Measurements from ENCODE around the gene GGT6. TPM values are rescaled to one million over a fixed set of nuclear protein-coding genes. Genes with fewer than 3 reads are reported as not detected.

GGT6 gene
- polyA plus RNA-seq, 3 donors = not detected

DNA sequence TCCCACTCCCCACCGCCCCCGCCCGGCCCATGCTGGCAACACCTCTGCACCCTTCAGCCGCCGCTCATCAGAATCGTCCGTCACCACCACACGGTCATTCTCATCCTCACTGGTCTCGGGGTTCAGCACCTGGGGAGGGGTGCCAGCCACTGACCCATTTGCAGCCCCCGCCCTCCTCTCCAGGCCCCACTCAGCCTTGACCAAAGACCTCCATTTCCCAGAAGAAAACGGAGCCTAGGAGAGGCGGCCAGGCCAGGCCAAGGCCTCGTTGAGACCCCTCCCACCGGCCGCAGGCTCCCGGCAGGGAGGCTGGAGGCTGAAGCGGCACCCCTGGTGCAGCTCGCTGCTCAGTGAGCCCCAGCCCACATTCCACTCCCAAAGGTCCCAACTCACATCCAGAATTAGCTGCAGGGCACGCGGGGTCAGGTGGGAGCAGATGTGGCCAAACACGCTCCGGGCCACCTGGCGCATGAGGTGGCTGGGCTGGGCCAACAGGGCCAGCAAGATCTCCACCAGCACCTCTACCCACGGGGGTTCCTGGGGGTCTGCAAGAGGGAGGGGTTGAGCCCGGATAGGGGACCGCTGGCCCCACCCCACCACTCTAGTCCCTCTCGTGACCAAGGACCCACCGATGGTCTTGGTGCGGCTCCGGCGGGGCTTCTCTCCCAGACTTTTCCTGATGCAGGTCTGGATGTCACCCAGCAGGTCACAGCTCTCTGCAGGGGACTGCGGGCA, 15.0 kb downstream of the GGT6 start:
- Histone ChIP-seq H3K79me2 (ENCODE audit: insufficient read depth, low read length) (no peaks in the 10 kb centered on the region), H3K27me3 (ENCODE audit: control insufficient read depth in 2 of 2, insufficient read depth in 2 of 2, low read length in 2 of 2) (no peaks in the 10 kb centered on the region), H3K36me3 (replicated peaks in 1 of 2; ENCODE audit: control insufficient read depth in 1 of 2, insufficient read depth in 2 of 2, low read length in 2 of 2) (peaks cover 78 to 90% of the 10 kb centered on the region in 2 donors), H3K4me1 (ENCODE audit: control insufficient read depth in 1 of 2, insufficient read depth in 2 of 2, low read length in 2 of 2) (no peaks in the 10 kb centered on the region), H2AFZ (ENCODE audit: insufficient read depth, low read depth, low read length, poor library complexity, severe bottlenecking) (no peak overlapping the region), H3K9me3 (replicated peaks in 1 of 2; ENCODE audit: control insufficient read depth in 1 of 2, insufficient read depth in 1 of 2, low read length in 2 of 2) (no peaks in the 10 kb centered on the region), H3K4me2 (replicated peaks; ENCODE audit: extremely low read depth, low read length, poor library complexity, severe bottlenecking) (no peak overlapping the region), H3K4me3 (replicated peaks in 1 of 3; ENCODE audit: low read depth in 2 of 3, low read length in 3 of 3) (no peak overlapping the region), H4K20me1 (ENCODE audit: insufficient read depth, low read length) (no peaks in the 10 kb centered on the region), H3K27ac (ENCODE audit: low read depth in 1 of 2, low read length in 2 of 2) (no peak overlapping the region), H3K9ac (ENCODE audit: insufficient read depth, low read length, poor library complexity, severe bottlenecking) (no peak overlapping the region)
- Mint-ChIP-seq H3K27ac (peak overlapping the region in 1 of 7 donors; percentile 23), H3K4me3 (no peak overlapping the region), H3K36me3 (peaks cover 56 to 95% of the 10 kb centered on the region in 2 donors), H3K4me1 (no peaks in the 10 kb centered on the region), H3K9me3 (no peaks in the 10 kb centered on the region), H3K27me3 (ENCODE audit: low read depth in 3 of 3) (peaks cover 0 to 6% (median 3%) of the 10 kb centered on the region in 3 donors)
- WGBS (ENCODE audit: insufficient coverage) = 93% methylated on average over 17 of the region's 32 CpGs
- DNase-seq = no peak
- intact Hi-C loops (cut with micrococcal nuclease) = no loop called here
- TF ChIP-seq, protein P1, sequence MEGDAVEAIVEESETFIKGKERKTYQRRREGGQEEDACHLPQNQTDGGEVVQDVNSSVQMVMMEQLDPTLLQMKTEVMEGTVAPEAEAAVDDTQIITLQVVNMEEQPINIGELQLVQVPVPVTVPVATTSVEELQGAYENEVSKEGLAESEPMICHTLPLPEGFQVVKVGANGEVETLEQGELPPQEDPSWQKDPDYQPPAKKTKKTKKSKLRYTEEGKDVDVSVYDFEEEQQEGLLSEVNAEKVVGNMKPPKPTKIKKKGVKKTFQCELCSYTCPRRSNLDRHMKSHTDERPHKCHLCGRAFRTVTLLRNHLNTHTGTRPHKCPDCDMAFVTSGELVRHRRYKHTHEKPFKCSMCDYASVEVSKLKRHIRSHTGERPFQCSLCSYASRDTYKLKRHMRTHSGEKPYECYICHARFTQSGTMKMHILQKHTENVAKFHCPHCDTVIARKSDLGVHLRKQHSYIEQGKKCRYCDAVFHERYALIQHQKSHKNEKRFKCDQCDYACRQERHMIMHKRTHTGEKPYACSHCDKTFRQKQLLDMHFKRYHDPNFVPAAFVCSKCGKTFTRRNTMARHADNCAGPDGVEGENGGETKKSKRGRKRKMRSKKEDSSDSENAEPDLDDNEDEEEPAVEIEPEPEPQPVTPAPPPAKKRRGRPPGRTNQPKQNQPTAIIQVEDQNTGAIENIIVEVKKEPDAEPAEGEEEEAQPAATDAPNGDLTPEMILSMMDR (IDR thresholded peaks at IDR 0.05) = no peak

DNA sequence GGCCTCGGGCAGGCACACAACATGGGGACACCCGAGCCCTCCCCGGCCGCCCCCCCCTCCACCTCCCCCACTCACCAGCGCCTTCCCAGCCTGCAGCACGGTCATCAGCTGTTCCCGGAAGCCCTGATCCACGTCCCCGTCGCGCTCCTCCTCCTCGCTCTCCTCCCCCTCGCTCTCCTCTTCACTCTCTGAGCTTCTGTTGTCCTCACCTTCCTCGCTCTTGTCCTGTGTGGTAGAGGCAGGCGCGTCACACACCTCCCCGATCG, 15.5 kb downstream of the GGT6 start:
- H3K4me1 ChIP-seq (ENCODE audit: control insufficient read depth in 1 of 2, insufficient read depth in 2 of 2, low read length in 2 of 2) = no peaks in the 10 kb centered on the region
- H3K9ac ChIP-seq (ENCODE audit: insufficient read depth, low read length, poor library complexity, severe bottlenecking) = no peak overlapping the region
- no peaks in the 10 kb centered on the region for H3K79me2 ChIP-seq (ENCODE audit: insufficient read depth, low read length)
- peaks cover 78 to 90% of the 10 kb centered on the region in 2 donors for H3K36me3 ChIP-seq (replicated peaks in 1 of 2; ENCODE audit: control insufficient read depth in 1 of 2, insufficient read depth in 2 of 2, low read length in 2 of 2)
- H3K9me3 Mint-ChIP-seq = no peaks in the 10 kb centered on the region
- H3K4me2 ChIP-seq (replicated peaks; ENCODE audit: extremely low read depth, low read length, poor library complexity, severe bottlenecking) = no peak overlapping the region
- no peaks in the 10 kb centered on the region for H3K4me1 Mint-ChIP-seq
- no peak overlapping the region for H3K27ac Mint-ChIP-seq
- no peaks in the 10 kb centered on the region for H3K9me3 ChIP-seq (replicated peaks in 1 of 2; ENCODE audit: control insufficient read depth in 1 of 2, insufficient read depth in 1 of 2, low read length in 2 of 2)
- WGBS (ENCODE audit: insufficient coverage) = 98% methylated on average over 8 of the region's 18 CpGs
- H3K27me3 ChIP-seq (ENCODE audit: control insufficient read depth in 2 of 2, insufficient read depth in 2 of 2, low read length in 2 of 2) = no peaks in the 10 kb centered on the region
- H3K36me3 Mint-ChIP-seq = peaks cover 52 to 95% of the 10 kb centered on the region in 2 donors
- H4K20me1 ChIP-seq (ENCODE audit: insufficient read depth, low read length) = no peaks in the 10 kb centered on the region
- H3K27me3 Mint-ChIP-seq (ENCODE audit: low read depth in 3 of 3) = peaks cover 0 to 6% (median 3%) of the 10 kb centered on the region in 3 donors
- H3K4me3 ChIP-seq (replicated peaks in 1 of 3; ENCODE audit: low read depth in 2 of 3, low read length in 3 of 3) = no peak overlapping the region
- TF ChIP-seq, protein P1 (IDR thresholded peaks at IDR 0.05) = no peak
- no peak for DNase-seq
- intact Hi-C loops (cut with micrococcal nuclease) = no loop called here
- H3K27ac ChIP-seq (ENCODE audit: low read depth in 1 of 2, low read length in 2 of 2) = no peak overlapping the region
- H3K4me3 Mint-ChIP-seq = no peak overlapping the region
- H2AFZ ChIP-seq (ENCODE audit: insufficient read depth, low read depth, low read length, poor library complexity, severe bottlenecking) = no peak overlapping the region

Data from CD14-positive monocyte (primary cell).